Activated CD4-positive, alpha-beta T cell treated with anti-CD3 and anti-CD28 coated beads for 4 hours (primary cell): ENCODE measurements around the gene KRTAP9-9.
"Not testable (repeated sequence)": the region's sequence is repeated elsewhere in the genome, so short reads cannot be mapped to it uniquely, and the experiment has no call there.

ENCODE experiments used
- DNase-seq, 2 donors: peaks; one replicate each; pipeline ENCODE4 v3.0.0-alpha.2; 2020

Gene KRTAP9-9

DNA sequence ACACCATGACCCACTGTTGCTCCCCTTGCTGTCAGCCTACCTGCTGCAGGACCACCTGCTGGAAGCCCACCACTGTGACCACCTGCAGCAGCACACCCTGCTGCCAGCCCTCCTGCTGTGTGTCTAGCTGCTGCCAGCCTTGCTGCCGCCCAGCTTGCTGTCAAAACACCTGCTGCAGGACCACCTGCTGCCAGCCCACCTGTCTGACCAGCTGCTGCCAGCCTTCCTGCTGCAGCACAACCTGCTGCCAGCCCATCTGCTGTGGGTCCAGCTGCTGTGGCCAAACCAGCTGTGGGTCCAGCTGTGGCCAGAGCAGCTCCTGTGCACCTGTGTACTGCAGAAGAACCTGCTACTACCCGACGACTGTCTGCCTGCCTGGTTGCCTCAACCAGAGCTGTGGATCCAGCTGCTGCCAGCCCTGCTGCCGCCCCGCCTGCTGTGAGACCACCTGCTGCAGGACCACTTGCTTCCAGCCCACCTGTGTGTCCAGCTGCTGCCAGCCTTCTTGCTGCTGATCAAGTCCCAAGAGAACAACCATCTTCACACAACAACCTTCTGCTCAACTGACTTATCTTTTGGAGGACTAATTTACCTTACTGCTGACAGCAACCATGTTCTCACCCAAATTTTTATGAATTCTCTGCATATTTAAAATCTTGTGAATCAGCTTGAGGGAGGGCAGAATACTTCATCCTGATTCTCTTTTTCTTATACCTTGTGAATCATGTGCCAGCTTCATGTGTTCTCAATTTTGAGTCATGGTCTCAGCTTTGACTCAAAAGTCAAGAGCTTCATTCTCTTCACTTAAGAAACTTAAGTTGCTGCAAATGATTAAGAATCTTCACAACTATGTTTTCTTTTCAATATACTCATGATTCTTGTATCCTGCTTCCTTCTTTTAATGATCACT lies at the start of gene KRTAP9-9:
TSS of gene KRTAP9-9 (plus strand) at position 4 of the 910 bp plus-strand sequence.
- DNase-seq = not testable (repeated sequence)

DNA sequence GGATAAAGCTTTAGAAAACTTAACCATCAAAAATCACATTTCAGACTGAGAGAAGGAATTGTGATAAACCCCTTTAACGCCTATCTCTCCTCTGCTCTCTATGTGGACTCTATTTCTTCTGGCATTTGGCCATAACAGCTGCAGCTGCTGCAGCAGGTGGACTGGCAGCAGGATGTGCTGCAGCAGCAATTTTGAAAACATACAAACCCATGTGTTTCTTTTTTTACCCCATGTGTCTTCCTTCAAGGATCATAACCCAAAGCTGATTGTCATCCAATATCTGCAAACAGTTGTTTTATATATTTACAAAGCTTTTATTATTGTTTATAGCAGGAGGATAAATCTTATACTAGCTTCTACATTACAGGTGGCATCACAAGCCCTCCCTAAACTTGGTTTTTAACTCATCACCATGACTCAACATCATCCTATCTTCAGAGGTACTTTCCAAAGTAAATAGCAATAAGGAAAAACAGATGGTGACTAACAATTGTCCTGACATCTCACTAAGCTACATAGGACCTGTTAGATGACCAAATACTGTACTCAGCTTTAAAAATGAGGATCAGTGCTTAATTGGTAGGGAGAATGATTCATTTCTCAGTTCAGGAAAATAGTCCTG lies 43.2 kb upstream of the KRTAP9-9 start:
- DNase-seq = no peak

DNA sequence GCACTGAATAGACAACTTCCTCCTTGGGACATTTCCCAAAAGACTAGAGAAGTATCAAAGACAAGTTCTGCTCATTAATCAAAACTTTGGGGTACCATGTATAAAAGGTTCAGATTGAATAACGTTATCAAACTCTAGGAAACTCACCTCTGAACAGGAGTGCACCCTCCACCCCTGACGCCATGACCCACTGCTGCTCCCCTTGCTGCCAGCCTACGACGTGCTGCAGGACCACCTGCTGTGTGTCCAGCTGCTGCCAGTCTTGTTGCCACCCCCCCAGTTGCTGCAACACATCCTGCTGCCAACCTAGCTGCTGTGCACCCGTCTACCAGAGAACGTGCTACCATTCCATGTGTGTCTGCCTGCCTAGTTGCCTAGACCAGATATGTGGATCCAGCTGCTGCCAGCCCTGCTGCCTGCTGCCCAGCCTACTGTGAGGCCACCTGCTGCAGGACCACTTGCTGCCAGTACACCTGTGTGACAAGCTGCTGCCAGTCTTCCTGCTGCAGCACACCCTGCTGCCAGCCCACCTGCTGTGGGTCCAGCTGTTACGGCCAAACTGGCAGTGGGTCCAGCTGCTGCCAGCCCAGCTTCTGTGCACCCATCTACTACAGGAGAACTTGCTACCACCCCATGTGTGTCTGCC lies 42.5 kb upstream of the KRTAP9-9 start:
- DNase-seq = no peak

DNA sequence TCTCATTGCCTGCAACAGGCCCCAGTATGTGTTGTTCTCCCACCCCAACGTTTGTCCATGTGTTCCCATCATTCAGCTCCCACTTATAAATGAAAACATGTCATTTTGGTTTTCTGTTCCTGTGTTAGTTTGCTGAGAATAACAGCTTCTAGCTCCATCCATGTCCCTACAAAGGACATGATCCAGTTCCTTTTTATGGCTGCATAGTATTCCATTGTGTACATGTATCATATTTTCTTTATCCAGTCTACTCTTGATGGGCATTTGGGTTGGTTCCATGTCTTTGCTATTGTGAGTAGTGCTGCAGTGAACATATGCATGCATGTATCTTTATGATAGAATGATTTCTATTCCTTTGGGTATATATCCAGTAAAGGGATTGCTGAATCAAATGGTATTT lies 39.5 kb upstream of the KRTAP9-9 start:
- no peak for DNase-seq

DNA sequence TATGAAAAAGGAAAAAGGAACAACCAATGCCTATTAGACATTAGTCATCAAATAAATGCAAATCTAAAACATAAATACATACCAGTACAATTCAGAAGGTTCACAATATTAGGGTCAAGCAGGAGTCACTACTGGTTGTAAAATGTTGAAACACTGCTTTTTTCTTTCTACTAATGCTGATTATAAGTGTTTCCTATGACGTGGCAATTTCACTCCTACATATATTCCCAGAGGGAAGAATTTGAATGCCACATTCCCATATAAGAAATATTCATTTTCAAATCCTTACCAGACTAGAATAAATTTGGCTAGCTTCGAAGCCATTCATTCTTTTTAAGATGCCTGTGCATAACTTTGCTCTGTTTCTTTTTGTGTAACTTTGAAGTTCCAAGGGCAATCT lies 31.4 kb upstream of the KRTAP9-9 start:
- DNase-seq = no peak

DNA sequence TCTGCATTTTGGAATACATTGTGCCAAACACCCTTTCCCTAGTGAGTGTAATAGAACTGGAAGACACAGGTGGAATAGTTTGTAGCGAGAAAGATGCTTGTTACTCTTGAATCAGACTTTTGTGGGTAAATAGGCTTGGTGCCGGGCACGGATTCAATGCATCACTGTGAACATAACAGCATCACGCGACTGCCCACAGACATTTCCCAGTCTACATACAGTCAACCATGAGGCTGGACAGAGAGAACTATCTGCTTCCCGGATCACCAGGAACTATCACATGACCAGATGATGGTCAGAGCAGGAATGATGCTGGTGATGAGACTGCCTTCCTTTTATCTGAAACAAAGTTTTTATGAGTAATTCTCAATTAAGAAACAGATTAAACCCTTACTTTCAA lies 29.1 kb upstream of the KRTAP9-9 start:
- DNase-seq = no peak

DNA sequence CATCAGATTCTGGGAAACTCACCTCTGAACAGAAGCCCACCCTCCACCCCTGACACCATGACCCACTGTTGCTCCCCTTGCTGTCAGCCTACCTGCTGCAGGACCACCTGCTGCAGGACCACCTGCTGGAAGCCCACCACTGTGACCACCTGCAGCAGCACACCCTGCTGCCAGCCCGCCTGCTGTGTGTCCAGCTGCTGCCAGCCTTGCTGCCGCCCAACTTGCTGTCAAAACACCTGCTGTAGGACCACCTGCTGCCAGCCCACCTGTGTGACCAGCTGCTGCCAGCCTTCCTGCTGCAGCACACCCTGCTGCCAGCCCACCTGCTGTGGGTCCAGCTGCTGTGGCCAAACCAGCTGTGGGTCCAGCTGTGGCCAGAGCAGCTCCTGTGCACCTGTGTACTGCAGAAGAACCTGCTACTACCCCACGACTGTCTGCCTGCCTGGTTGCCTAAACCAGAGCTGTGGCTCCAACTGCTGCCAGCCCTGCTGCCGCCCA lies 28.5 kb upstream of the KRTAP9-9 start, which contains the start of gene KRTAP9-2:
TSS of gene KRTAP9-2 (plus strand) at position 51 of the 498 bp plus-strand sequence. CDS start at position 58, 7 bp downstream.
- DNase-seq = not testable (repeated sequence)

DNA sequence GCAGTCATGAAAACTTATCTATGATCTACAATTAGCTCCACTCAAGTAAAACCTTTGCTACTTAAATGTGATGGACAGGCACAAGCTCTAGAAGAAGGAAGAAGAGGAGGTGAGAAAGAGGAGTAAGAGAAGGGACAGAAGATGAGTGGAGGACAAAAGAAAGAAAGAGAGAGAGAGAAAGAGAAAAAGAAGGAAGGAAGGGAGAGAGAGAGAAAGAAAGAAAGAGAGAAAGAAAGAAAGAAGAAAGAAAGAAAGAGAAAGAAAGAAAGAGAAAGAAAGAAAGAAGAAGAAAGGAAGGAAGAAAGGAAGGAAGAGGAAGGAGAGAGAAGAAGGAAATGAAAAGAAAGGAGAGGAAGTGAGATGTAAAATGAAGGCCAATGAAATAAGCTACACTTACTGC lies 25.1 kb upstream of the KRTAP9-9 start:
- DNase-seq = no peak

DNA sequence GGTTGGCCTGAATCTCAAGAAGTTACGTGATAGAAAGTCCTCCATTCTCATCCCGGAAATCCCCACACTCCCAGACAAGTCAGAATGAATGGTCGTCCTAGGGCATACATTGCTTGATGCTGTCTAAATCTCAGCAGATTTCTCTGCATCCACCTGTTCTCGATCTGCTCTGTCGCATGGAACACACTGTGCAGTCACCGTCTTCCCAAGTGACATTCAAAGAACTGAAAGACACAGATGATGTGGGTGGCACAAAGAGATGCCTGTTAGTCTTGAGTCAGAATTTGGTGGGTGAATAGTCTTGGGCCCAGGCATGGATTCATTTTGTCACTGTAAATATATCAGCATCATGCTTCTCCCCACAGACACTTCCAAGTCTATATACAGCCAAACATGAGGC lies 23.5 kb upstream of the KRTAP9-9 start:
- no peak for DNase-seq

DNA sequence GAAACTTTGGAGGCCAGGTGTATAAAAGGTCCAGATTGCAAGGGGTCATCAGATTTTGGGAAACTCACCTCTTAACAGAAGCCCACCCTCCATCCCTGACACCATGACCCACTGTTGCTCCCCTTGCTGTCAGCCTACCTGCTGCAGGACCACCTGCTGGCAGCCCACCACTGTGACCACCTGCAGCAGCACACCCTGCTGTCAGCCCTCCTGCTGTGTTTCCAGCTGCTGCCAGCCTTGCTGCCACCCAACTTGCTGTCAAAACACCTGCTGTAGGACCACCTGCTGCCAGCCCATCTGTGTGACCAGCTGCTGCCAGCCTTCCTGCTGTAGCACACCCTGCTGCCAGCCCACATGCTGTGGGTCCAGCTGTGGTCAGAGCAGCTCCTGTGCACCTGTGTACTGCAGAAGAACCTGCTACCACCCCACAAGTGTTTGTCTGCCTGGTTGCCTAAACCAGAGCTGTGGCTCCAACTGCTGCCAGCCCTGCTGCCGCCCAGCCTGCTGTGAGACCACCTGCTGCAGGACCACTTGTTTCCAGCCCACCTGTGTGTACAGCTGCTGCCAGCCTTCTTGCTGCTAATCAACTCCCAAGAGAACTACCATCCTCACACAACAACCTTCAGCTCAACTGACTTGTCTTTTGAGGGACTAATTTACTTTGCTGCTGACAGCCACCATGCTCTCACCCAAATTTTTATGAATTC lies 22.6 kb upstream of the KRTAP9-9 start, which contains the start of gene KRTAP9-3:
TSS of gene KRTAP9-3 (plus strand) at position 51 of the 707 bp plus-strand sequence. CDS start at position 104, 53 bp downstream.
- not testable (repeated sequence) for DNase-seq

DNA sequence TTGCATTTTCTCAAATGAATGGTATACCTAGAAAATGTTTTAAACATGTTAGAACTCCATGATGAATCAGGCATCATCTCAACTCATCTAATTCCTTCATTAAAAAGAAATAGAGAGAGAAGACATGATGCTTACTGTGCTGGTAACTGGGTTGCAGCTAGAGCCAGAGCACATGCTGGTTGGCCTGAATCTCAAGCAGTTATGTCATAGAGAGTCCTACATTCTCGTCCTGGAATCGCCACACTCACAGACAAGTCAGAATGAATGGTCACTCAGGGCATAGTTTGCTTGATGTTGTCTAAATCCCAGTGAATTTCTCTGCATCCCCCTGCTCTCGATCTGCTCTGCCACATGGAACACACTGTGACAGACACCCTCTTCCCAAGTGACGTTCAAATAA lies 18.1 kb upstream of the KRTAP9-9 start:
- not testable (repeated sequence) for DNase-seq

DNA sequence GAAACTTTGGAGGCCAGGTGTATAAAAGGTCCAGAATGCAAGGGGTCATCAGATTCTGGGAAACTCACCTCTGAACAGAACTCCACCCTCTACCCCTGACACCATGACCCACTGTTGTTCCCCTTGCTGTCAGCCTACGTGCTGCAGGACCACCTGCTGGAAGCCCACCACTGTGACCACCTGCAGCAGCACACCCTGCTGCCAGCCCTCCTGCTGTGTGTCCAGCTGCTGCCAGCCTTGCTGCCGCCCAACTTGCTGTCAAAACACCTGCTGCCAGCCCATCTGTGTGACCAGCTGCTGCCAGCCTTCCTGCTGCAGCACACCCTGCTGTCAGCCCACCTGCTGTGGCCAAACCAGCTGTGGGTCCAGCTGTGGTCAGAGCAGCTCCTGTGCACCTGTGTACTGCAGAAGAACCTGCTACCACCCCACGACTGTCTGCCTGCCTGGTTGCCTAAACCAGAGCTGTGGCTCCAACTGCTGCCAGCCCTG lies 17.2 kb upstream of the KRTAP9-9 start, which contains the start of gene KRTAP9-8:
TSS of gene KRTAP9-8 (plus strand) at position 51 of the 489 bp plus-strand sequence. CDS start at position 104, 53 bp downstream.
- DNase-seq = not testable (repeated sequence)

DNA sequence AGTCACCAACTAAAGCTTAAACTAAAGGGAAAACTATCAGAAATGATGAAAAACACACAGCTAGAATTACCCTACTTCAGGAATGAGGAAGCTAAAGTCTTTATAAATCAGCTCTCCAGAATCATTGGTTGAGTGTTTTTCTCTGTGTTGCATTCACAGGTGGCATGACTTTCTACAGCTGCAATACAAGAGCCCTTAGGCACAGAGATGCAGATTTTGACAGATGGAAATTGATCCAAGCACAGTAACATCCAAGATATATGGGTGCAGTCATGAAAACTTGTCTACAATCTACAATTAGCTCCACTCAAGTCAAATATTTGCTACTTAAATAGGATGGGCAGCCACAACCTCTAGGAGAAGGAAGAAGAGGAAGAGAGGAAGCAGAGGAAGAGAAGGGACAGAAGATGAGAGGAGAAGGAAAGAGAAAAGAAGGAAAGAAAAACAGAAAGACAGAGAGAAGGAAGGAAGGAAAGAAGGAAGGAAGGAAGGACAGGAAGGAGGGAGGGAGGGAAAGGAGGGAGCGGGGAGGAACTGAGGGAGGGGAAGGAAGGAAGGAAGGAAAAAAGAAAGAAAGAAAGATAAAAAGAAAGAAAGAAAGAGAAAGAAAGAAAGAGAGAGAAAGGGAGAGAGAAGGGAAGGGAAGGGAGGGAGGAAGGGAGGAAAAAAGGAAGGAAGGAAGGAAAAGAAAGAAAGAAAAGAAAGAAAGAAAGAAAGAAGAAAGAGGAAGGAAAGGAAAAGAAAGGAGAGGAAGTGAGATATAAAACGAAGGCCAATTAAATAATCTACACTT lies 8.0 kb upstream of the KRTAP9-9 start:
- not testable (repeated sequence) for DNase-seq

DNA sequence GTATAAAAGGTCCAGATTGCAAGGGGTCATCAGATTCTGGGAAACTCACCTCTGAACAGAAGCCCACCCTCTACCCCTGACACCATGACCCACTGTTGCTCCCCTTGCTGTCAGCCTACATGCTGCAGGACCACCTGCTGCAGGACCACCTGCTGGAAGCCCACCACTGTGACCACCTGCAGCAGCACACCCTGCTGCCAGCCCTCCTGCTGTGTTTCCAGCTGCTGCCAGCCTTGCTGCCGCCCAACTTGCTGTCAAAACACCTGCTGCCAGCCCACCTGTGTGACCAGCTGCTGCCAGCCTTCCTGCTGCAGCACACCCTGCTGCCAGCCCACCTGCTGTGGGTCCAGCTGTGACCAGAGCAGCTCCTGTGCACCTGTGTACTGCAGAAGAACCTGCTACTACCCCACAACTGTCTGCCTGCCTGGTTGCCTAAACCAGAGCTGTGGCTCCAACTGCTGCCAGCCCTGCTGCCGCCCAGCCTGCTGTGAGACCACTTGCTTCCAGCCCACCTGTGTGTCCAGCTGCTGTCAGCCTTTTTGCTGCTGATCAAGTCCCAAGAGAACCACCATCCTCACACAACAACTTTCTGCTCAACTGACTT lies 5.4 kb upstream of the KRTAP9-9 start, which contains the start of gene KRTAP9-4:
TSS of gene KRTAP9-4 (plus strand) at position 51 of the 604 bp plus-strand sequence. CDS start at position 85, 34 bp downstream.
- DNase-seq = not testable (repeated sequence)

DNA sequence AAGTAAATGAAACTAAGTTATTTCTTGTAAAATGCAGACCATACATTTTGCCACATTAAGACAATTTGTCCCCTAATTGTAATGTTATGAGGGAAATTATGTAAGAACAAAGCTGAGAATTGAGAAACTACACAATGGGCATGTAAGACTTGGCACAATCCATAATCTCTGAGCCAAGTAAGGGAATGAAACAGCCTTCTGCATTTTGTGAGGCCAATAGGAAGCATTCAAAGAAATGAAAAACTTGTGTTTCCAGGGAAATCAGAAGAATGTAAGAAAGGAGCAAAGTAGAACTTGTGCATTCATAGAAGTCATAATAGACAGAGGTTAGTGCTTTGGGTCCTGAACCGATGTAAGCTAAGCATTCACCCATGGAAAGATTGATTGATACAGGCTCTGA lies 3.9 kb upstream of the KRTAP9-9 start:
- DNase-seq = no peak

DNA sequence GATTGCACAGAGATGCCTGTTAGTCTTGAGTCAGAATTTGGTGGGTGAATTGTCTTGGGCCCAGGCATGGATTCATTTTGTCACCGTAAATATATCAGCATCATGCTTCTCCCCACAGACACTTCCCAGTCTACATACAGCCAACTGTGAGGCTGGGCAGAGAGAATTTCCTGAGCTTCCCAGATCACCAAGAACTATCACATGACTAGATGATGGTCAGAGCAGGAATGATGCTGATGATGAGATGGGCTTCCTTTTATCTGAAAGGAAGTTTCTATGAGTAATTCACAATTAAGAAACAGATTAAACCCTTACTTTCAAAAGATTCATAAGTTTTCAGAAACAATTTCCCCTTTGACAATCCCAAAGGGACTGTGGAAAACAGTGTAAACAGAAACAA lies 323 bp upstream of the KRTAP9-9 start:
- no peak for DNase-seq

DNA sequence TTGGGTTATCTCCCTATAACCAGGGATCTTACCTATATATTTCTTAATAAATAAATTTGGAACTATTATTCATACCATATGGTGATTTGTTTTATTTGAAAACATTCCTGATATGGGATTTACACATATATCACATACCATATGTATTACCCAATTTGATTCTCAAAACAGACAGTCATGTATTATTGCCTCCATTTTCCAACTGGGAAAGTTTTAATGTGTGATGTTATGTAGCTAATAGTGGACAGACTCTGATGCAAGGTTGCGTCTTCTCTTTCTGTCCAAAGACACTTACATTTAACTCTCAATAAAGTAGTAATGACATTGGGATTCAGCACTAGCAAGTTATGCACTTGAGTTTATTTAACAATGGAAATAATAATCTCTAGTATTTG lies 1.1 kb downstream of the KRTAP9-9 start:
- no peak for DNase-seq

DNA sequence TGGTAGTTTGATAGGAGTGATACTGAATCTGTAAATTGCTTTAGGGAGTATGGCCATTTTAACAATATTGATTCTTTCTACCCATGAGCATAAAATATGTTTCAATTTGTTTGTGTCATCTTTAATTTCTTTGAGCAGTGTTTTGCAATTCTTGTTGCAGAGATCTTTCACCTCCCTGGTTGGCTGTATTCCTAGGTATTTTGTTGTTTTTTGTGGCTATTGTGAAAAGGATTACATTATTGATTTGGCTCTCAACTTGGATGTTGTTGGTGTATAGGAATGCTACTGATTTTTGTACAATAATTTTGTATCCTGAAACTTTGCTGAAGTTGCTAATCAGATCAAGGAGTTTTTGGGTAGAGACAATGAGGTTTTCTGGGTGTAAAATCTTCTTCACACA lies 3.2 kb downstream of the KRTAP9-9 start:
- no peak for DNase-seq

DNA sequence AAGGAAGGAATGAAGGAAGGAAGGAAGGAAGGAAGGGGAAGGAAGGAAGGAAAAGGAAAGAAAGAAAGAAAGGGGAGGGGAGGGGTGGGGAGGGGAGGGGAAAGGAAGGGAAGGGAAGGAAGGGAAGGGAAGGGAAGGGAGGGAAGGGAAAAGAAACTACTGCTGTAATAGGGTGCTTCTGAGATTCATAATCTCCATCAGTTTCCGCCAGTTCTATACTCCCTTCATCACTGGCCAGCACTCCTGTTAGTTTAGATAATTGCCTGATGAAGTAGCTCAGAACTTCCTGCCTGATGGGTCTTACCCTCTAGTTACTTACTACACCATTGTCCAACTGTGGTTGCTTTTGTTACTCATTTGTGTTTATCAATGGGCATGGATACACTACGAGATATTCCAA lies 8.0 kb downstream of the KRTAP9-9 start:
- no peak for DNase-seq

DNA sequence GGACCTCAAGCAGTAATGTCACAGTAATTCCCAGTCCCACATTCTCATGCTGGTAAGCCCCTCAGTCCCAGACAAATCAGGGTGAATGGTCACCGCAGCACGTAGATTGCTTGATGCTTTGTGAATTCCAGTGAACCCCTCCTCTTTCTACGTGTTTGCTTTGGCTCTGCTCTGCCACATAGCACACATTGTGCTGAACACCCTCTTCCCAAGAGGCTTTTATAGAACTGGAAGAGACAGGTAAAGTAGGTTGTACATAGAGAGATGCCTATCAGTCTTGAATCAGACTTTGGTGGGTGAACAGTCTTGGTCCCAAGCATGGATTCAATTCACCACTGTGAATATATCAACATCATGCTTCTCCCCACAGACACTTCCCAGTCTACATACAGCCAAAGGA lies 9.4 kb downstream of the KRTAP9-9 start:
- no peak for DNase-seq

DNA sequence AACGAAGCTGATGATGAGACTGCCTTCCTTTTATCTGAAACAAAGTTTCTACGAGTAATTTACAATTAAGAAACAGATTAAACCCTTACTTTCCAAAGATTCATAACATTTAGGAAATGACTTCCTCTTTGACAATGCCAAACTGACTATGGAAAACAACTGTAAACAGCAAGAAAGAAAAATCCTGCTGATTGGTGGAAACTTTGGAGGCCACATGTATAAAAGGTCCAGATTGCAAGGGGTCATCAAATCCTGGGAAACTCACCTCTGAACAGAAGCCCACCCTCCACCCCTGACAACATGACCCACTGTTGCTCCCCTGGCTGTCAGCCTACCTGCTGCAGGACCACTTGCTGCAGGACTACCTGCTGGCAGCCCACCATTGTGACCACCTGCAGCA lies 9.9 kb downstream of the KRTAP9-9 start, which contains the start of gene KRTAP9-6:
TSS of gene KRTAP9-6 (plus strand) at position 301 of the 400 bp plus-strand sequence. CDS start at position 301, 0 bp downstream.
- no peak for DNase-seq
